COLO668 (cell line): ENCODE results near the gene ALG14.
"Not testable (repeated sequence)": the region's sequence is repeated elsewhere in the genome, so short reads cannot be mapped to it uniquely, and the experiment has no call there.

Experiments used
- DNase-seq: peaks from one replicate; lab custom pipeline; 2025; ENCODE audit not compliant: unreplicated experiment; lab: John Stamatoyannopoulos, UW

Gene ALG14

GRCh38 chr1:95043141-95043980, 29.4 kb downstream of the ALG14 start:
- DNase-seq: peak; percentile 80

GRCh38 chr1:95042286-95042685, 30.5 kb downstream of the ALG14 start:
- no peak for DNase-seq

- DNase-seq: peak; percentile 46
These were observed 31.1 kb downstream of the ALG14 start for GRCh38 chr1:95041491-95042165.

GRCh38 chr1:95040032-95040525, 32.7 kb downstream of the ALG14 start:
- DNase-seq: no peak

GRCh38 chr1:95039360-95040031, 33.3 kb downstream of the ALG14 start:
- DNase-seq: no peak

GRCh38 chr1:95035536-95035935, 37.2 kb downstream of the ALG14 start:
- no peak for DNase-seq

- DNase-seq: no peak
These were observed 38.2 kb downstream of the ALG14 start for GRCh38 chr1:95034506-95034905.

GRCh38 chr1:95033843-95034242, 38.9 kb downstream of the ALG14 start:
- DNase-seq: no peak

GRCh38 chr1:95029532-95029931, 43.2 kb downstream of the ALG14 start:
- DNase-seq: no peak

GRCh38 chr1:95028954-95029353, 43.8 kb downstream of the ALG14 start:
- DNase-seq: no peak

- no peak for DNase-seq
These were observed 45.7 kb downstream of the ALG14 start for GRCh38 chr1:95027046-95027445.

GRCh38 chr1:95023399-95024043, 49.2 kb downstream of the ALG14 start:
- DNase-seq: no peak

GRCh38 chr1:95022644-95022926, 50.2 kb downstream of the ALG14 start:
- no peak for DNase-seq

- no peak for DNase-seq
These were observed 50.7 kb downstream of the ALG14 start for GRCh38 chr1:95021805-95022643.

GRCh38 chr1:95021119-95021518, 51.6 kb downstream of the ALG14 start:
- no peak for DNase-seq

GRCh38 chr1:95019466-95019865, 53.3 kb downstream of the ALG14 start:
- not testable (repeated sequence) for DNase-seq

- no peak for DNase-seq
These were observed 54.0 kb downstream of the ALG14 start for GRCh38 chr1:95018602-95019369.

GRCh38 chr1:95017775-95018174, 55.0 kb downstream of the ALG14 start:
- no peak for DNase-seq

- no peak for DNase-seq
These were observed 57.7 kb downstream of the ALG14 start for GRCh38 chr1:95015076-95015475.
